Panc1 (cell line): ENCODE measurements around the gene CENPE.
A peak's percentile ranks its signal among the peaks of the same experiment; 100 is the strongest.

ENCODE experiments used
- CTCF ChIP-seq: fragments of 450-650 bp; IDR thresholded peaks from 2 replicates; pipeline ENCODE4 v1.5.1; 2017; ENCODE audit warnings: mild to moderate bottlenecking
- POLR2AphosphoS5 ChIP-seq: IDR thresholded peaks from 2 replicates; pipeline ENCODE4 v1.6.1; 2012; ENCODE audit warnings: mild to moderate bottlenecking, low read depth, low read length, moderate library complexity

GRCh38 chr4:103076747-103077347 is 121.3 kb downstream of the CENPE start, which contains the start of gene SLC9B2:
- peak; percentile 10; the same call in 1 of the 2 replicates for TF ChIP-seq POLR2AphosphoS5
- no peak for TF ChIP-seq CTCF
